ENCODE data around the gene FAR2. TPM values are rescaled to one million over a fixed set of nuclear protein-coding genes. Genes with fewer than 3 reads are reported as not detected.

Gene FAR2
- total RNA-seq, 1 donor from 2014 or later: 3.8 TPM

DNA sequence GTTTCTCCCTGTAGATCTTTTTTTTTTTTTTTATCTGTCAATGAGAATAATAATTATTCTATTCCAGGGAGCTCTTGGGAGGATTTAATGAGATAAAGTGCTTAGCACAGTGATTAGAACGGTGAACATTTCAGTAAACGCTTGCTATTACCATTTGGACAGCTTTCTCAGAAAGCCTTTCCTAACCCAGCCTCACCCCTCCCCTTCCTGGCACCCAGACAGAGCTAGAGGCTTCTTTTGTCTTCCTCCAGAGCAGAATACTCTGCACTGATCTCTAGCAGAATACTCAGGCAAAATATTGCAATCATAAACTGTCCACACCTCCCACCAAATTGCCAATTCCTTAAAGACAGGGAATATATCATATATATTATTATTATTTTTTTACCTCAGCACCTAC, 165.3 kb downstream of the FAR2 start:
- intact Hi-C loops (cut with micrococcal nuclease): no loop called here
- H3K9me3 Mint-ChIP-seq: no peaks in the 10 kb centered on the region
- H3K27ac Mint-ChIP-seq: no peak overlapping the region
- H3K27me3 Mint-ChIP-seq (ENCODE audit: low read depth): peaks cover 4% of the 10 kb centered on the region
- no peak overlapping the region for H3K4me3 Mint-ChIP-seq (ENCODE audit: low read depth)
- peaks cover 4% of the 10 kb centered on the region for H3K4me1 Mint-ChIP-seq (ENCODE audit: low read depth)
- no peak for DNase-seq (ENCODE audit: low spot score)
- H3K36me3 Mint-ChIP-seq (ENCODE audit: low read depth): no peaks in the 10 kb centered on the region

DNA sequence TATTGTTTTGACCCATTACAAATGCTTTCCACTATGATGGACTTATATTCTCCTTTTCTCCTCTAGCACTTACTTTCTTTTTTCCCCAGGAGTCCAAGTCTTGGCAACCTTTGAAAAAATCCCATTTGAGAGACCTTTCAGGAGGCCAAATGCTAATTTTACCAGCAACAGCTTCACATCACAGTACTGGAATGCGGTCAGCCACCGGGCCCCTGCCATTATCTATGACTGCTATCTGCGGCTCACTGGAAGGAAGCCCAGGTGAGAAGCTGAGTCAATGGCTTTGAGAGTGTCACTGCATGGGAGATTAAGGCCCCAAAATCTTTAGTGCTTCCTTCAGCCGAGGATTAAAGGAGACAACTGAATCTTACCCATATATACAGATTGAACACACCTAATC, 167.7 kb downstream of the FAR2 start:
- Mint-ChIP-seq H3K9me3 (no peaks in the 10 kb centered on the region), H3K4me3 (ENCODE audit: low read depth) (no peak overlapping the region), H3K27ac (no peak overlapping the region), H3K36me3 (ENCODE audit: low read depth) (no peaks in the 10 kb centered on the region), H3K4me1 (ENCODE audit: low read depth) (peaks cover 4% of the 10 kb centered on the region), H3K27me3 (ENCODE audit: low read depth) (peaks cover 4% of the 10 kb centered on the region)
- DNase-seq (ENCODE audit: low spot score): no peak
- intact Hi-C loops (cut with micrococcal nuclease): loop anchor here (1.0 to 5.0 kb wide), 2 partner anchors 169 to 243 kb away; partner anchors contain the start of gene FAR2

DNA sequence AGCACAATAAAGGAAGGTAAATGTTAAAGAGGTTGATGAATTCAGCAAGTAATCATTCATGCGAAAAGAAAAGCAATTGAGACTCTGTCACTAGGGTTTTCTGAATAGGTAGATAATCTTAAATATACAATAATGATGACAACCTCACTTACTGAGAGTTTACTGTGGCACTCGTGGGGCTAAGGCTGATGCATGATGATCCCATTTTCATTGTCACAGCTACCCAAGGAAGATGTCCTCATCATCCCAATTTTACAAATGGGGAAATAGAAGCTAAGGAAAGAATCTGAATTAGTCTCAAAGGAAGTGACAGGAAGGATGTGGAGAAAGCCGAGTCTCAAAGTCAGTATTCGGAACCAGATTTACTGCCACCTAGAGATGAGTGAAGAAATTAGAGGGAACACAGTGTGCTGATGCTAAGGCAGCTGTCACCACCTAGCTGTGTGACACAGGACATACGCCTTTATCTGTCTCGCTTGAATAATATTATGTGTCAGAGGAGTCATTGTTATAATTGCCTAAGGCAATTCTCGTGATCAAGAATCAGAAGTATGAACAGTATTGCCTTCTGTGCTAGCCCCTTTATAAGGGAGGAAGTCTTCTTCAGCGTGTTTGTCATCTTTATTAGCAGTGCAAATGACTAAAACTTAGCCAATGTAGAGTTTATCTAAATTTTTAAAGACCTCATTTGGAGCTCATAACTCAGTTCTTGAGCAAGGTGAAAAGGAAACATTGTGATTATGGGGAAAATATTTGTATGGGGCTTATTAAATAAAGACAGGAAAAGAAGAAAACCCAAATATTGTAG, 168.7 kb downstream of the FAR2 start:
- intact Hi-C loops (cut with micrococcal nuclease): loop anchor here (1.0 to 5.0 kb wide), 3 partner anchors 170 to 244 kb away; partner anchors contain the start of gene FAR2
- H3K36me3 Mint-ChIP-seq (ENCODE audit: low read depth): peaks cover 7% of the 10 kb centered on the region
- peak; percentile 35 for DNase-seq (ENCODE audit: low spot score)
- H3K27ac Mint-ChIP-seq: no peak overlapping the region
- no peaks in the 10 kb centered on the region for H3K9me3 Mint-ChIP-seq
- H3K4me1 Mint-ChIP-seq (ENCODE audit: low read depth): peaks cover 4% of the 10 kb centered on the region
- H3K4me3 Mint-ChIP-seq (ENCODE audit: low read depth): no peak overlapping the region
- peaks cover 4% of the 10 kb centered on the region for H3K27me3 Mint-ChIP-seq (ENCODE audit: low read depth)

DNA sequence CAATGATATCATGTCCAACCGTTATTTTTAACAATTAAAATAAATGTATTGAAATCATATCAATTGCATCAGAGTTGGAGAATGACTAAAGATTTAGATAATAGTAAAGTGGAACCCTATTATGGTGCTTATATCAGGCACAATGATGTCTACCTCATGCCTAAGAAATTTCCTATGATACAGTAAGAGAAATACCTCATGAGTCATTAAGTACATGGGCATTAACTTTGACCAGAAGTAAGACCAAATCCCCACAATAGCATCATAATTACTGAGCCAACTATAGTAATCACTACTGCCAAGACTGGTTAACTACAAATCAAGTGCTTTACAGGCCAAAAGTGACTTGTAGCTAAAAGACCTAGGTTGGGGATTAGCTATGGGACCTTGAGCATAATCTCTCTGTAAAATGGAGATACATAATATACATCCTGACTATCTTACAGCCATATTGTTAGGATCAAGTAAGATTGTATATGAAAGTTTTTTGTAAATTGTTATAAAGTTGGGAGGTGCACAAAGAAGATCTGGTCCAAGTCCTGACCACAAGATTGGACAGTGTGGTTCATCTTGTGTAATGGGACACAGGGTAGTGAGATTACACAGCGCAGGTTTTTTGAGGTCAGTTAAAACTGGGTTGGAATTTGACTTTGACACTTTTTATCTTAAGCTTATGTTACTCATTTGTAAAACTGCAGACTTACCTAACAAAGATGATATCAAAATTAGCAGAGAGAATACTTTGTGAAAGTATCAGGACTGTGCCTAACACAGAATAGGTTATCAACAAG, 171.4 kb downstream of the FAR2 start:
- Mint-ChIP-seq H3K9me3 (no peaks in the 10 kb centered on the region), H3K27ac (no peak overlapping the region), H3K4me1 (ENCODE audit: low read depth) (peaks cover 4% of the 10 kb centered on the region), H3K36me3 (ENCODE audit: low read depth) (peaks cover 18% of the 10 kb centered on the region), H3K27me3 (ENCODE audit: low read depth) (peaks cover under 1% of the 10 kb centered on the region), H3K4me3 (ENCODE audit: low read depth) (no peak overlapping the region)
- no peak for DNase-seq (ENCODE audit: low spot score)
- intact Hi-C loops (cut with micrococcal nuclease): no loop called here

DNA sequence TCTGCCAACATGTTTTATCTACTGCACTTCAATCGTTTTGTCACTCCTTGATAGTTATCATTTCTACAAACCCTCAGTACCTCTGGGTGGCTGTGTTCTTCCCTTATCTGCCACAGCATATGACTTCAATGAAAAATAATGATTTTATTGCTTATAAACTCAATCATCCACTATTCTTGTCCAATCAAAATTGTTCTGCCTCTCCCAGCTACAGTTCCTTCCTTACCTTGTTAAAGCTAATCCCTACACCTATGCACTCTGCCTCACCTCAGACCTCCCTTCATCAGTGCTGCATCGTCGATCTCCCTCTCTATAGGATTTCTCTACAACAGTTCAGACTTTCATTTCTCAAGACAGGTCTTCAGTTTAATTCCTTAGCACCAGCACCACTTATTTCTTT, 173.1 kb downstream of the FAR2 start:
- Mint-ChIP-seq H3K27me3 (ENCODE audit: low read depth) (no peaks in the 10 kb centered on the region), H3K9me3 (no peaks in the 10 kb centered on the region), H3K36me3 (ENCODE audit: low read depth) (peaks cover 21% of the 10 kb centered on the region), H3K27ac (no peak overlapping the region), H3K4me3 (ENCODE audit: low read depth) (no peak overlapping the region), H3K4me1 (ENCODE audit: low read depth) (peaks cover 4% of the 10 kb centered on the region)
- DNase-seq (ENCODE audit: low spot score): no peak
- intact Hi-C loops (cut with micrococcal nuclease): no loop called here

DNA sequence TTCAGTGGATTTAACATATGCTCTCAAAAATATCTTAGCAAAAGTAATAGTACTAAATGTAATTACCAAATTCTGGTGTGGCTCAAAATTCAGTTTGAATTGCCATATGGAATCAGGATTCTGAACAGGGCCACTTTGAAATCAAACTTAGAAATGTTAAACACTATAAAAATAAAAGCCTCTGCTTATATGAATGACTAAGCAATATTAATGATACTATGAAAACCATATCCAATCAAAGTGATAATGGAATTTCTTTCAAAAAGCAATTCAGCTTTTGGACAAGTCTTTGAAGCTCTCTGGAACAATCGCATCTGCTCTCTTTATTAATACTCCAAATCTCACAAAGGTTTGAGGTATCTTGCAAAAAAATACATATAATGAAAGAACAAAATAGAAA, 180.3 kb downstream of the FAR2 start:
- Mint-ChIP-seq H3K27ac (no peak overlapping the region), H3K4me3 (ENCODE audit: low read depth) (no peak overlapping the region), H3K27me3 (ENCODE audit: low read depth) (no peaks in the 10 kb centered on the region), H3K9me3 (no peaks in the 10 kb centered on the region), H3K36me3 (ENCODE audit: low read depth) (peaks cover 10% of the 10 kb centered on the region), H3K4me1 (ENCODE audit: low read depth) (no peaks in the 10 kb centered on the region)
- no peak for DNase-seq (ENCODE audit: low spot score)
- intact Hi-C loops (cut with micrococcal nuclease): no loop called here

DNA sequence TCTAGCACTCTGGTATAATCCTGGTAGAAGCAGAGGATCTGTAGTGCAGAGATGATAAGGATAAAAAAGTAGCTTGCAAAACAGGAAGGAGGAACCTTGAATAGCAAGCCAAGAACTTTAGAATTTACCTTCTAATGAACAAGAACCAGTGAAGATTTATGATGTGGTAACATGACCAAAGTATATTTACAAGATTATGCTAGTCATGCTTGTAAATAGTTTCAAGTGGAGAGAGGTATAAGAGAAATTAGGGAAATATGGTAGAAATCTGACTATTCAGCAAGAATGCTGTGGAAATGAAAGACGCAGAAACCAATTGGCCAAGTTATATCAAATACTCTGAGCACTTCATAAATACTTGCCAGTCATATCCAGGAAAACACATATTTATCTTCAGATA, 184.1 kb downstream of the FAR2 start:
- H3K4me1 Mint-ChIP-seq (ENCODE audit: low read depth): no peaks in the 10 kb centered on the region
- H3K27me3 Mint-ChIP-seq (ENCODE audit: low read depth): no peaks in the 10 kb centered on the region
- no peaks in the 10 kb centered on the region for H3K9me3 Mint-ChIP-seq
- DNase-seq (ENCODE audit: low spot score): no peak
- no peak overlapping the region for H3K27ac Mint-ChIP-seq
- peaks cover 8% of the 10 kb centered on the region for H3K36me3 Mint-ChIP-seq (ENCODE audit: low read depth)
- H3K4me3 Mint-ChIP-seq (ENCODE audit: low read depth): no peak overlapping the region
- intact Hi-C loops (cut with micrococcal nuclease): no loop called here

DNA sequence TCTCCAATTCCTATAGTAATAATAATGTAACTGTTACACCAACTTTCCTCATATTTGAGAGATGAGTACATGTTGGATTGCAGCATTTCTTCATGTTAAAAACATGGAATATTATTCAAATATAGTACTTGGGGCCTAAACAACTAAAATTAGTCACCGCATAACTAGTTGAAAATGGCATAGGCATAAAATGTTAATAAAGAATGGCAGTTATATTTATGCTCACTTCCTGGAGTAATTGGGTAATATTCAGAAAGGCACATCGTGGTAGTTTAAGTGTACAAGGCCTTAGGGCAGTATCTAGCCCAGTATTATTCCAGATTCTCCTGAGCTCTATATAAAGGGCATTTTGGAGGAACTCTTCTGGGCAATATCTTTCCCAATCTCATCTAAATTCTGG, 185.9 kb downstream of the FAR2 start:
- Mint-ChIP-seq H3K36me3 (ENCODE audit: low read depth) (peaks cover 14% of the 10 kb centered on the region), H3K4me1 (ENCODE audit: low read depth) (no peaks in the 10 kb centered on the region), H3K9me3 (no peaks in the 10 kb centered on the region), H3K27me3 (ENCODE audit: low read depth) (no peaks in the 10 kb centered on the region), H3K4me3 (ENCODE audit: low read depth) (no peak overlapping the region), H3K27ac (no peak overlapping the region)
- intact Hi-C loops (cut with micrococcal nuclease): no loop called here
- DNase-seq (ENCODE audit: low spot score): no peak

DNA sequence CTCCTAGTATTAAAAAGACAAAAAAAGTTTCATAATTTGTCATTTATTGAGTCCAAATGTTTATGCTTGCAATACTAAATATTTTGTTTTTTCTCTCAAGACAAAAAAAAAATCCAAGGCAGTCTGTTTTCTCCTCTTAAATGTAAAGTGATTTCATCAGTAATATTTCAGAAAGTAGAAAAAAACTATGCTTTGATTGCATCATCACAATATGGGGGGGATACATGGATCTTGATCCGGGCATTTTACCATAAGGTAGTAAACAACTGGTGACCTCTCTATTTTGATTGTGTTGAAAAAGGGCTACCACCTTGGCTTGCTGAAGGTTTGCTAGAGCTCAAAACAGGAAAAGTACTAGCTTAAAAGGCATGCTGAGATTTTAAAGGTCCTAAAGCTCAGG, 188.2 kb downstream of the FAR2 start:
- no peaks in the 10 kb centered on the region for H3K9me3 Mint-ChIP-seq
- H3K4me1 Mint-ChIP-seq (ENCODE audit: low read depth): no peaks in the 10 kb centered on the region
- no peaks in the 10 kb centered on the region for H3K27me3 Mint-ChIP-seq (ENCODE audit: low read depth)
- intact Hi-C loops (cut with micrococcal nuclease): no loop called here
- no peak overlapping the region for H3K4me3 Mint-ChIP-seq (ENCODE audit: low read depth)
- peaks cover 33% of the 10 kb centered on the region for H3K36me3 Mint-ChIP-seq (ENCODE audit: low read depth)
- H3K27ac Mint-ChIP-seq: no peak overlapping the region
- DNase-seq (ENCODE audit: low spot score): no peak

DNA sequence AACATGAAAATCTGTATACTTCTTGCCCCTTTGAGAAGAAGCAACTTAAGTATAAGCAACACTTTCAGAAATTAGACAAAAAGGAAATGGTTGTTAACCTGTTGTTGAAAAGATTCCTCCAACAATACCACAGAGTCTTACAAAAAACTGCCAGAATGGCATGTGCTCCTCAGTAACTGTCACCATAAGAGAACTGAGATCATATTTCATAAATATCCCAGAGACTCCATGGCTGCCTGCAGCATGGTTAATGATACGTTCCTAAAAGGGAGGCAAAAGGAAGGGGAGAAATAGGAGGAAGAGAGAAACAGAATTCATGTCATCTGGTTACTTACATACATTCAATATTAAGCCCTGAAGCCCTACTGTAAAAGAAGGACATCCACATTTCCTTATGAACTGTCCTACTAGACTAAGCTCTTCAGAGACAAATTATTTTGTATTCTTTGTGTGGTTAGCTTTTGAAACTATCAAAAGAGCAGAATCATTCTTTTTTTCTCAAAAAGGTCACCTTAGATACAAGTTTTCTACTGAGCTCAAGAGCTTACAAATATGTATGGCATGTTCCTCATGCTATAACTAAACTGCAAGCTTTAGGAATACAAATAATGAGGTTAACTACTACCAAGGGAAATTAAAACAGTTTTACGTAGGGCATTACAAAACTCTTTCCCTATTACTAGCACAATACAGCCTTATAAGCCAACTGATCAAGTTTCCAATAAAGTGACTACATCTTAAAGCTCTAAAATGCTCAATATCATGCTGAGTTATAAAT, 194.1 kb downstream of the FAR2 start:
- H3K4me3 Mint-ChIP-seq (ENCODE audit: low read depth): no peak overlapping the region
- H3K27ac Mint-ChIP-seq: no peak overlapping the region
- no peak for DNase-seq (ENCODE audit: low spot score)
- peaks cover 51% of the 10 kb centered on the region for H3K36me3 Mint-ChIP-seq (ENCODE audit: low read depth)
- no peaks in the 10 kb centered on the region for H3K9me3 Mint-ChIP-seq
- no peaks in the 10 kb centered on the region for H3K27me3 Mint-ChIP-seq (ENCODE audit: low read depth)
- peaks cover 5% of the 10 kb centered on the region for H3K4me1 Mint-ChIP-seq (ENCODE audit: low read depth)
- intact Hi-C loops (cut with micrococcal nuclease): no loop called here

DNA sequence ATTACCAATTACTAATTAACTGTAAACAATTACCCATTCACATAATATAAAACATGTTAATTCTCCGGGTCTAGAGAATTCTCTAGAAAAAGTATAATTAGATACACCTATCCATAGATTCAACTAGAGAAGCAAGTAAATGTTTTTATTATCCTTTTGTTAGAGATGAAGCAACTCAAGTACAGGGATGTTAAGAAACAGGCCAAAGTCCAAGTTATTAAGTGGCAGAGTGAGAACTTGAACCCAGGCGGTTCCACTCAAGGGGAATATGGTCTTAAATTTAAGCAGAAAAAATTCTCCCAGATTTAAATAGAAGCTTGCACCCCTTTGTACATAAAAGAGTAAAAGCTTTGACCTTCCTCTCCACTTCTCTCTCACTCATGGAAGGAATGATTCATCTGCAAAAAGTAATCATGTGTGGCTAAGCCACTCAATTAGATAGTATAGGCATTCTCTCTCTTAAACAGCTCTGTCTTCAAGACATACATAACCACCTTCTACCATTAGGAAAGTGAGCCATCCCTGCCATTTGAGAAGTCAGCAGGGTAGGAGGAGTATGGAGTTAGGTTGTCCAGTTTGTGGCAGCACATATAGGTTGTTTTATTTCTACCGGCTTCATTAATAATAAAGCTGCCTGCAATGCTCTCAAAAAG, 197.8 kb downstream of the FAR2 start:
- no peak overlapping the region for H3K27ac Mint-ChIP-seq
- intact Hi-C loops (cut with micrococcal nuclease): loop anchor here (1.0 kb wide), 1 partner anchor 33 kb away; no protein-coding TSS in a partner anchor

DNA sequence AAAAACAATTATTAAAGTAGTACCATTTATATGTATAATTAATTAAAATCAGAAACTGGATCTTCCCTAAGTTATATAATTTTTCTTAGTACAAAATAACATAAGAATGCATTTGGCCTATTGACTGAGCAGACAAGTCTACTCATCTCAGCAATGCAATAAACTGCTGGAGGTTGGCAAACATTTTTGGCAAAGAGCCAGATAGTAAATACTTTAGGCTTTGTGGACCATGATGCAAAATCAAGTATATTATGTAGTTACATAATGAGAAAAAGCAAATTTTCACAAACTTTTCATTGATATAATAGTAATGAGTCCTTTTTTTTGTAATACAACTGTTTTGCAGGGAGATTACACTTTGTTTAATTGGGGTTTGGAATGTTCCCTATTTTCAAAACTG, 201.0 kb downstream of the FAR2 start:
- DNase-seq (ENCODE audit: low spot score): no peak
- no peak overlapping the region for H3K4me3 Mint-ChIP-seq (ENCODE audit: low read depth)
- H3K27ac Mint-ChIP-seq: no peak overlapping the region
- no peaks in the 10 kb centered on the region for H3K27me3 Mint-ChIP-seq (ENCODE audit: low read depth)
- intact Hi-C loops (cut with micrococcal nuclease): no loop called here
- peaks cover 5% of the 10 kb centered on the region for H3K4me1 Mint-ChIP-seq (ENCODE audit: low read depth)
- H3K36me3 Mint-ChIP-seq (ENCODE audit: low read depth): peaks cover 34% of the 10 kb centered on the region
- H3K9me3 Mint-ChIP-seq: no peaks in the 10 kb centered on the region

More for the DNA sequence above, 197.8 kb downstream of the FAR2 start:
- Mint-ChIP-seq H3K36me3 (ENCODE audit: low read depth) (peaks cover 45% of the 10 kb centered on the region), H3K9me3 (no peaks in the 10 kb centered on the region), H3K4me1 (ENCODE audit: low read depth) (peaks cover 5% of the 10 kb centered on the region), H3K27me3 (ENCODE audit: low read depth) (no peaks in the 10 kb centered on the region), H3K4me3 (ENCODE audit: low read depth) (no peak overlapping the region)
- DNase-seq (ENCODE audit: low spot score): no peak
